ENCODE measurements around the gene RARB. TPM values are rescaled to one million over a fixed set of nuclear protein-coding genes. Genes with fewer than 3 reads are reported as not detected.

RARB gene
- total RNA-seq, 1 donor from 2014 or later: 1.8 TPM

DNA sequence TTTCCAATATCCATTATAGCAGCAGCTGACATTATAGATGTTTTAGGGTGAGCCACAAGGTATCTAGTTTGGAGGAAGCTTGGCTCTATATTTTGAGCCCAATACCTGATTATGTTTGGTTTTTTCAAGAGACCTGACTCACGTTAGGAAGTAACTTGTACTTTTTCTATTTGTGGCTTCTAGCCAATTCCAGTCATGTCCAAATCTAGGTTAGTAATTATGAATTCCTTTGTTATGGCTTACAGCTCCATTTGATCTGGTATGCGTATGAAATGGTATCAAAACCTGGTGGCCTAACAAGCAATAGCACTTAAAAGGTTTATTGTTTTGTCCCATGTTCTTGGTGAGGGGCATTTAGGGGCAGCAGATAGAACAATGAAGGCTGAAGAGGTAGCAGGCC, 120.8 kb downstream of the RARB start:
- Histone ChIP-seq H3K9ac (no peak overlapping the region), H3K27ac (no peak overlapping the region), H3K9me3 (ENCODE audit: low read depth) (no peaks in the 10 kb centered on the region), H3K36me3 (no peaks in the 10 kb centered on the region), H2AFZ (replicated peaks) (no peak overlapping the region), H4K20me1 (ENCODE audit: low read depth) (no peaks in the 10 kb centered on the region), H3F3A (ENCODE audit: low read depth) (no peaks in the 10 kb centered on the region), H3K79me2 (ENCODE audit: low read depth) (no peaks in the 10 kb centered on the region), H3K4me3 (no peak overlapping the region), H3K4me1 (peaks cover 3% of the 10 kb centered on the region), H3K4me2 (no peak overlapping the region), H3K27me3 (no peaks in the 10 kb centered on the region)
- peaks cover 4% of the 10 kb centered on the region for H3K27me3 Mint-ChIP-seq (ENCODE audit: insufficient read depth, low read depth)
- H3K4me1 Mint-ChIP-seq: no peaks in the 10 kb centered on the region
- TF ChIP-seq EZH2phosphoT487 (IDR thresholded peaks at IDR 0.05) (no peak), EZH2 (IDR thresholded peaks at IDR 0.05) (no peak)
- TF ChIP-seq, protein P1, sequence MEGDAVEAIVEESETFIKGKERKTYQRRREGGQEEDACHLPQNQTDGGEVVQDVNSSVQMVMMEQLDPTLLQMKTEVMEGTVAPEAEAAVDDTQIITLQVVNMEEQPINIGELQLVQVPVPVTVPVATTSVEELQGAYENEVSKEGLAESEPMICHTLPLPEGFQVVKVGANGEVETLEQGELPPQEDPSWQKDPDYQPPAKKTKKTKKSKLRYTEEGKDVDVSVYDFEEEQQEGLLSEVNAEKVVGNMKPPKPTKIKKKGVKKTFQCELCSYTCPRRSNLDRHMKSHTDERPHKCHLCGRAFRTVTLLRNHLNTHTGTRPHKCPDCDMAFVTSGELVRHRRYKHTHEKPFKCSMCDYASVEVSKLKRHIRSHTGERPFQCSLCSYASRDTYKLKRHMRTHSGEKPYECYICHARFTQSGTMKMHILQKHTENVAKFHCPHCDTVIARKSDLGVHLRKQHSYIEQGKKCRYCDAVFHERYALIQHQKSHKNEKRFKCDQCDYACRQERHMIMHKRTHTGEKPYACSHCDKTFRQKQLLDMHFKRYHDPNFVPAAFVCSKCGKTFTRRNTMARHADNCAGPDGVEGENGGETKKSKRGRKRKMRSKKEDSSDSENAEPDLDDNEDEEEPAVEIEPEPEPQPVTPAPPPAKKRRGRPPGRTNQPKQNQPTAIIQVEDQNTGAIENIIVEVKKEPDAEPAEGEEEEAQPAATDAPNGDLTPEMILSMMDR (IDR thresholded peaks at IDR 0.05): no peak
- no peak for DNase-seq (ENCODE audit: low spot score)
- no peak overlapping the region for H3K4me3 Mint-ChIP-seq
- H3K27ac Mint-ChIP-seq: no peak overlapping the region
- H3K36me3 Mint-ChIP-seq: no peaks in the 10 kb centered on the region
- H3K9me3 Mint-ChIP-seq: no peaks in the 10 kb centered on the region

DNA sequence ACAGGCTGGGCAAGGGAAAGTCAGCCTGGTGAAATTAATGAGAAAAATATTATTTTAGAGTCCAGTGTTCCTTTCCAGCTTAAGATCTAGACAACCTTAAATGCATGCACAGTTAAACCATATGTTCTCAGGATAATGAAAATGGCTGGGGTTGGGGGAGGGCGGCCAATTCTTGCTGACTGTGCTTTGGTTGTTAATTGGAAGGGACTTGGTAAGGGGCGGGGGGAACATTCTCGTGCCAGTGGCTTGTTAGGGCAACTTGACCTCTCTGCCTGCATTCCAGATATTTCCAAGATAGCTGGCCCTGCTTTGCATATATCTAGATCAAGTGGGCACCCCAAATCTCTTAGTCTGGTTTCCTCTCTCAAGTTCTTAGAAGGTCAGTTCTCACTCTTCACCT, 124.2 kb downstream of the RARB start:
- Histone ChIP-seq H2AFZ (replicated peaks) (no peak overlapping the region), H3K4me1 (no peaks in the 10 kb centered on the region), H4K20me1 (ENCODE audit: low read depth) (no peaks in the 10 kb centered on the region), H3F3A (ENCODE audit: low read depth) (no peaks in the 10 kb centered on the region), H3K9me3 (ENCODE audit: low read depth) (no peaks in the 10 kb centered on the region), H3K79me2 (ENCODE audit: low read depth) (no peaks in the 10 kb centered on the region), H3K4me2 (no peak overlapping the region), H3K27me3 (no peaks in the 10 kb centered on the region), H3K4me3 (no peak overlapping the region), H3K27ac (no peak overlapping the region), H3K9ac (no peak overlapping the region), H3K36me3 (no peaks in the 10 kb centered on the region)
- H3K4me1 Mint-ChIP-seq: no peaks in the 10 kb centered on the region
- peaks cover 2% of the 10 kb centered on the region for H3K27me3 Mint-ChIP-seq (ENCODE audit: insufficient read depth, low read depth)
- TF ChIP-seq, protein P1 (IDR thresholded peaks at IDR 0.05): no peak
- no peak for TF ChIP-seq EZH2 (IDR thresholded peaks at IDR 0.05)
- TF ChIP-seq EZH2phosphoT487 (IDR thresholded peaks at IDR 0.05): no peak
- H3K27ac Mint-ChIP-seq: no peak overlapping the region
- DNase-seq (ENCODE audit: low spot score): no peak
- no peaks in the 10 kb centered on the region for H3K36me3 Mint-ChIP-seq
- no peaks in the 10 kb centered on the region for H3K9me3 Mint-ChIP-seq
- H3K4me3 Mint-ChIP-seq: no peak overlapping the region

DNA sequence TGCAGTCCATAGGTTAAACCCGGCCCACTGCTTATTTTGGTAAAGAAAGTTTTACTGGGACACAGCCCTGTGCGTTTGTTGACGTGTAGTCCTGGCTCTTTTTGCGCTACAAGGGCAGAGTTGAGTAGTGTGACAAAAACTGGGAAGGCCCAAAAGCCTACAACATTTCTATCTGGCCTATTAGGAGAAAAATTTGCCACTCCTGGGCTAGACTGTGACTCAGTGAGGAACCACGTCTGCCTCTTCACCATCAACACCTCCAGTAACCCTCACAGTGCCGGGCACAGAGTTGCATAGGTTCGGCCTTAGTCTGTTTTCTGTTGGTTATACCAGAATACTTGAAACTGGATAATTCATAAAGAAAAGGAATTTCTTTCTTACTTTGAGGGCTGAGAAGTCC, 126.3 kb downstream of the RARB start:
- H4K20me1 ChIP-seq (ENCODE audit: low read depth): no peaks in the 10 kb centered on the region
- no peak overlapping the region for H3K27ac Mint-ChIP-seq
- no peak overlapping the region for H3K9ac ChIP-seq
- H3K79me2 ChIP-seq (ENCODE audit: low read depth): no peaks in the 10 kb centered on the region
- H2AFZ ChIP-seq (replicated peaks): no peak overlapping the region
- no peak overlapping the region for H3K4me3 Mint-ChIP-seq
- DNase-seq (ENCODE audit: low spot score): no peak
- H3K27me3 Mint-ChIP-seq (ENCODE audit: insufficient read depth, low read depth): peaks cover 2% of the 10 kb centered on the region
- TF ChIP-seq, protein P1 (IDR thresholded peaks at IDR 0.05): no peak
- TF ChIP-seq EZH2 (IDR thresholded peaks at IDR 0.05): no peak
- H3K27ac ChIP-seq: no peak overlapping the region
- H3K4me1 ChIP-seq: no peaks in the 10 kb centered on the region
- no peaks in the 10 kb centered on the region for H3F3A ChIP-seq (ENCODE audit: low read depth)
- H3K36me3 ChIP-seq: no peaks in the 10 kb centered on the region
- H3K27me3 ChIP-seq: no peaks in the 10 kb centered on the region
- H3K4me2 ChIP-seq: no peak overlapping the region
- no peaks in the 10 kb centered on the region for H3K4me1 Mint-ChIP-seq
- no peaks in the 10 kb centered on the region for H3K9me3 ChIP-seq (ENCODE audit: low read depth)
- H3K36me3 Mint-ChIP-seq: no peaks in the 10 kb centered on the region
- H3K9me3 Mint-ChIP-seq: no peaks in the 10 kb centered on the region
- H3K4me3 ChIP-seq: no peak overlapping the region
